K562 (cell line): Measurements from ENCODE around the gene LRRC7. TPM values are rescaled to one million over a fixed set of nuclear protein-coding genes. Genes with fewer than 3 reads are reported as not detected.

Experiments used
- CREB1 ChIP-seq, 2 experiments: sonication (generic) in 1 of 2; formaldehyde crosslinking in 1 of 2; IDR thresholded peaks; 2 replicates each; pipeline versions ENCODE4 v1.6.1 to v1.8.0; 2012 to 2022; ENCODE audit warnings: inconsistent platforms in 1 of 2, mild to moderate bottlenecking in 1 of 2, missing genetic modification reagents in 1 of 2, moderate library complexity in 1 of 2
- GABPA ChIP-seq: fragments of 200-800 bp; sonication (Bioruptor generic); conservative IDR thresholded peaks from 2 replicates; pipeline ENCODE4 v1.6.1; 2016; ENCODE audit warnings: low read depth, missing genetic modification characterization, missing compliant biosample characterization
- HOXB6 ChIP-seq: fragments of 250-450 bp; sonication (Bioruptor Pico); IDR thresholded peaks from 2 replicates; pipeline ENCODE4 v1.5.1; 2022; ENCODE audit warnings: mild to moderate bottlenecking, borderline replicate concordance
- NFIC ChIP-seq: fragments of 450-650 bp; IDR thresholded peaks from 2 replicates; pipeline ENCODE4 v1.6.1; 2017; ENCODE audit warnings: mild to moderate bottlenecking, inconsistent platforms
- STAT5A ChIP-seq: IDR thresholded peaks from 2 replicates; pipeline ENCODE4 v1.6.1; 2012; ENCODE audit warnings: low read length, inconsistent platforms, borderline replicate concordance
- TAF15 ChIP-seq: fragments of 200-400 bp; formaldehyde crosslinking; IDR thresholded peaks from 2 replicates; pipeline ENCODE4 v1.6.1; 2017; ENCODE audit warnings: mild to moderate bottlenecking, low read depth, low read length, moderate library complexity
- TARDBP ChIP-seq: fragments of 450-650 bp; IDR thresholded peaks from 2 replicates; pipeline ENCODE4 v1.6.1; 2016
- ZNF354B ChIP-seq: fragments of 250-450 bp; sonication (Bioruptor Pico); IDR thresholded peaks from 2 replicates; pipeline ENCODE4 v1.4.0; 2020
- ZNF764 ChIP-seq: fragments of 250-450 bp; sonication (Bioruptor Pico); IDR thresholded peaks from 2 replicates; pipeline ENCODE4 v1.4.0; 2020; ENCODE audit warnings: low read depth, mild to moderate bottlenecking, moderate library complexity
- ZNF77 ChIP-seq: fragments of 250-450 bp; sonication (Bioruptor Pico); IDR thresholded peaks from 2 replicates; pipeline ENCODE4 v1.5.0; 2020
- ZNF780A ChIP-seq: fragments of 250-450 bp; sonication (Bioruptor Pico); IDR thresholded peaks from 2 replicates; pipeline ENCODE4 v1.5.0; 2021; ENCODE audit warnings: mild to moderate bottlenecking
- polyA plus RNA-seq, 8 experiments: library from polyadenylated mRNA; depleted of rRNA in 4 of 8; stranded (reverse) in 5 of 8; unstranded in 3 of 8; fragments of >200 nt; fragmentation: Nextera tagmentation in 2 of 8; fragmentation: Illumina TruSeq in 1 of 8; extraction: Ambion mirVana in 2 of 8; extraction: Trizol in 1 of 8; gene quantifications; 2 replicates each; pipeline versions ENCODE4 v1.2.1 to v1.2.3, GENCODE V29; 2011 to 2014; ENCODE audit warnings: inconsistent platforms in 1 of 8, missing spikeins in 1 of 8
- total RNA-seq, 7 experiments: library from RNA; depleted of rRNA in 6 of 7; stranded (reverse); fragments of >200 nt in 6 of 7; fragmentation: Illumina TruSeq in 2 of 7; extraction: Trizol in 2 of 7; gene quantifications; 2 replicates each; pipeline versions ENCODE4 v1.2.1 to v1.2.3, GENCODE V29; 2011 to 2021; ENCODE audit warnings: low replicate concordance in 1 of 7
- TF ChIP-seq, protein P1 (sequence below), 2 experiments: fragments of 450-650 bp; IDR thresholded peaks; 2 replicates each; pipeline ENCODE4 v1.6.1; 2018; ENCODE audit warnings: mild to moderate bottlenecking in 2 of 2, low read depth in 1 of 2; ENCODE audit not compliant: partially characterized antibody in 2 of 2
- TF ChIP-seq, protein P2 (sequence below), 2 experiments: fragments of 450-650 bp in 1 of 2; sonication (generic) in 1 of 2; formaldehyde crosslinking in 1 of 2; IDR thresholded peaks in 1 of 2; conservative IDR thresholded peaks in 1 of 2; 2 replicates each; pipeline versions ENCODE4 v1.6.1 to v1.8.1; 2016 to 2023; ENCODE audit warnings: mild to moderate bottlenecking in 2 of 2, moderate library complexity in 2 of 2, inconsistent platforms in 1 of 2, missing genetic modification reagents in 1 of 2
- TF ChIP-seq, protein P3 (sequence below): fragments of 250-450 bp; sonication (Bioruptor Pico); IDR thresholded peaks from 2 replicates; pipeline ENCODE4 v1.6.1; 2021; ENCODE audit warnings: mild to moderate bottlenecking
- TF ChIP-seq, protein P4 (sequence below): fragments of 450-650 bp; conservative IDR thresholded peaks from 2 replicates; pipeline ENCODE4 v1.6.1; 2016; ENCODE audit warnings: missing genetic modification characterization, low read depth, mild to moderate bottlenecking, missing compliant biosample characterization, moderate library complexity
- TF ChIP-seq, protein P5 (sequence below): IDR thresholded peaks from 3 replicates; pipeline ENCODE4 v1.6.1; 2011; ENCODE audit warnings: borderline replicate concordance, mild to moderate bottlenecking, moderate library complexity; ENCODE audit not compliant: insufficient read length; ENCODE audit errors: extremely low read depth

The LRRC7 gene
- total and polyA plus RNA-seq, 9 of the 15 experiments (the other 6 are each of a cell fraction or from before 2014, with no cell fraction given), result 0.09 to 0.94 (median 0.49) TPM

DNA sequence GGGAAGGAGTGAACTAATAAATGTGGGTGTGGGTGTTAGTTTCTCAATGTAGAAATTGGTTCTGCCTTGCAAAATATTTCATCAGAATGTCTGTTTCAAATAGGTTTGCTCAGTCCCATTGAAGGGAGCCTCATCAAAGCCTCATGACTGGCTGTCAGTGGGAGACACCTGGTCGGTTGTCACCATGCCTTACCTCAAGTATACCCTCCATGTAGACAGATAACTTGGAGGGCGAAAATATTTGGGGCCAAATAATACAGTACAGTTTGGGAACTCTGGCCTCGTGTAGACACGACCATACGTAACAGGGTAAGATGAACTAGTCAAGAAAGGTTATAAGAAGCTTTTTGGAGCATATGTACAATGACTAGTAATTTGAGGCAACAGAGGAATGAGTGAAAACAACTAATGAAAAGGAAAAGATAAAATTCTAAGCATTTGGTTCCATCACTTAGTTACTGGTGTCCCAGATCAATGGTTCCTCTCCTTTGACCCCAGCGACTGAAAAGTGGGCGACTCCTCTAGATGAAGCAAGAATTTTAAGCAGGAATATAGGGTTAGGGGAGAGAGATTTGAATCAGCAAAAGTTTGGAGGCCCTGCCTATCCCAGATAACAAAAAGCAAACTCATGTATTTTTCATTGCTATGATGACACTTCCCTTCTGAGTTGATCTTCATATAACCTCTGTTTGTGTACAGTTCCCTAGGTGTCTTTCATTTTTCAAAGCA, 473.8 kb downstream of the LRRC7 start (continued):
- TF ChIP-seq, protein P1, sequence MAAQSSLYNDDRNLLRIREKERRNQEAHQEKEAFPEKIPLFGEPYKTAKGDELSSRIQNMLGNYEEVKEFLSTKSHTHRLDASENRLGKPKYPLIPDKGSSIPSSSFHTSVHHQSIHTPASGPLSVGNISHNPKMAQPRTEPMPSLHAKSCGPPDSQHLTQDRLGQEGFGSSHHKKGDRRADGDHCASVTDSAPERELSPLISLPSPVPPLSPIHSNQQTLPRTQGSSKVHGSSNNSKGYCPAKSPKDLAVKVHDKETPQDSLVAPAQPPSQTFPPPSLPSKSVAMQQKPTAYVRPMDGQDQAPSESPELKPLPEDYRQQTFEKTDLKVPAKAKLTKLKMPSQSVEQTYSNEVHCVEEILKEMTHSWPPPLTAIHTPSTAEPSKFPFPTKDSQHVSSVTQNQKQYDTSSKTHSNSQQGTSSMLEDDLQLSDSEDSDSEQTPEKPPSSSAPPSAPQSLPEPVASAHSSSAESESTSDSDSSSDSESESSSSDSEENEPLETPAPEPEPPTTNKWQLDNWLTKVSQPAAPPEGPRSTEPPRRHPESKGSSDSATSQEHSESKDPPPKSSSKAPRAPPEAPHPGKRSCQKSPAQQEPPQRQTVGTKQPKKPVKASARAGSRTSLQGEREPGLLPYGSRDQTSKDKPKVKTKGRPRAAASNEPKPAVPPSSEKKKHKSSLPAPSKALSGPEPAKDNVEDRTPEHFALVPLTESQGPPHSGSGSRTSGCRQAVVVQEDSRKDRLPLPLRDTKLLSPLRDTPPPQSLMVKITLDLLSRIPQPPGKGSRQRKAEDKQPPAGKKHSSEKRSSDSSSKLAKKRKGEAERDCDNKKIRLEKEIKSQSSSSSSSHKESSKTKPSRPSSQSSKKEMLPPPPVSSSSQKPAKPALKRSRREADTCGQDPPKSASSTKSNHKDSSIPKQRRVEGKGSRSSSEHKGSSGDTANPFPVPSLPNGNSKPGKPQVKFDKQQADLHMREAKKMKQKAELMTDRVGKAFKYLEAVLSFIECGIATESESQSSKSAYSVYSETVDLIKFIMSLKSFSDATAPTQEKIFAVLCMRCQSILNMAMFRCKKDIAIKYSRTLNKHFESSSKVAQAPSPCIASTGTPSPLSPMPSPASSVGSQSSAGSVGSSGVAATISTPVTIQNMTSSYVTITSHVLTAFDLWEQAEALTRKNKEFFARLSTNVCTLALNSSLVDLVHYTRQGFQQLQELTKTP (IDR thresholded peaks at IDR 0.05; ENCODE audit: low read depth in 1 of 2, partially characterized antibody in 2 of 2), result no peak
- no peak for TF ChIP-seq TAF15
- TF ChIP-seq NFIC, result no peak
- TF ChIP-seq, protein P2, sequence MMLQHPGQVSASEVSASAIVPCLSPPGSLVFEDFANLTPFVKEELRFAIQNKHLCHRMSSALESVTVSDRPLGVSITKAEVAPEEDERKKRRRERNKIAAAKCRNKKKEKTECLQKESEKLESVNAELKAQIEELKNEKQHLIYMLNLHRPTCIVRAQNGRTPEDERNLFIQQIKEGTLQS (IDR thresholded peaks at IDR 0.05), result peak; percentile 59; the same call in 1 of the 2 replicates
- TF ChIP-seq, protein P2 (CRISPR knock-in tag; conservative IDR thresholded peaks at IDR 0.05), result no peak
- TF ChIP-seq STAT5A, result peak; percentile 39; the same call in 1 of the 2 replicates
- TF ChIP-seq CREB1 (IDR thresholded peaks at IDR 0.05), result no peak
- TF ChIP-seq CREB1 (CRISPR knock-in tag; IDR thresholded peaks at IDR 0.05), result no peak
- no peak for TF ChIP-seq ZNF780A (CRISPR knock-in tag)
- no peak for TF ChIP-seq ZNF764 (CRISPR knock-in tag)
- TF ChIP-seq ZNF77 (CRISPR knock-in tag), result no peak
- TF ChIP-seq, protein P3, sequence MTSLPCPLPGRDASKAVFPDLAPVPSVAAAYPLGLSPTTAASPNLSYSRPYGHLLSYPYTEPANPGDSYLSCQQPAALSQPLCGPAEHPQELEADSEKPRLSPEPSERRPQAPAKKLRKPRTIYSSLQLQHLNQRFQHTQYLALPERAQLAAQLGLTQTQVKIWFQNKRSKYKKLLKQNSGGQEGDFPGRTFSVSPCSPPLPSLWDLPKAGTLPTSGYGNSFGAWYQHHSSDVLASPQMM (CRISPR knock-in tag), result no peak
- TF ChIP-seq HOXB6, result no peak
- TF ChIP-seq TARDBP, result no peak
- TF ChIP-seq, protein P4, sequence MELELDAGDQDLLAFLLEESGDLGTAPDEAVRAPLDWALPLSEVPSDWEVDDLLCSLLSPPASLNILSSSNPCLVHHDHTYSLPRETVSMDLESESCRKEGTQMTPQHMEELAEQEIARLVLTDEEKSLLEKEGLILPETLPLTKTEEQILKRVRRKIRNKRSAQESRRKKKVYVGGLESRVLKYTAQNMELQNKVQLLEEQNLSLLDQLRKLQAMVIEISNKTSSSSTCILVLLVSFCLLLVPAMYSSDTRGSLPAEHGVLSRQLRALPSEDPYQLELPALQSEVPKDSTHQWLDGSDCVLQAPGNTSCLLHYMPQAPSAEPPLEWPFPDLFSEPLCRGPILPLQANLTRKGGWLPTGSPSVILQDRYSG (tag), result peak; percentile 81
- no peak for TF ChIP-seq ZNF354B (CRISPR knock-in tag)
- peak; percentile 48 for TF ChIP-seq GABPA (tag)
- TF ChIP-seq, protein P5, sequence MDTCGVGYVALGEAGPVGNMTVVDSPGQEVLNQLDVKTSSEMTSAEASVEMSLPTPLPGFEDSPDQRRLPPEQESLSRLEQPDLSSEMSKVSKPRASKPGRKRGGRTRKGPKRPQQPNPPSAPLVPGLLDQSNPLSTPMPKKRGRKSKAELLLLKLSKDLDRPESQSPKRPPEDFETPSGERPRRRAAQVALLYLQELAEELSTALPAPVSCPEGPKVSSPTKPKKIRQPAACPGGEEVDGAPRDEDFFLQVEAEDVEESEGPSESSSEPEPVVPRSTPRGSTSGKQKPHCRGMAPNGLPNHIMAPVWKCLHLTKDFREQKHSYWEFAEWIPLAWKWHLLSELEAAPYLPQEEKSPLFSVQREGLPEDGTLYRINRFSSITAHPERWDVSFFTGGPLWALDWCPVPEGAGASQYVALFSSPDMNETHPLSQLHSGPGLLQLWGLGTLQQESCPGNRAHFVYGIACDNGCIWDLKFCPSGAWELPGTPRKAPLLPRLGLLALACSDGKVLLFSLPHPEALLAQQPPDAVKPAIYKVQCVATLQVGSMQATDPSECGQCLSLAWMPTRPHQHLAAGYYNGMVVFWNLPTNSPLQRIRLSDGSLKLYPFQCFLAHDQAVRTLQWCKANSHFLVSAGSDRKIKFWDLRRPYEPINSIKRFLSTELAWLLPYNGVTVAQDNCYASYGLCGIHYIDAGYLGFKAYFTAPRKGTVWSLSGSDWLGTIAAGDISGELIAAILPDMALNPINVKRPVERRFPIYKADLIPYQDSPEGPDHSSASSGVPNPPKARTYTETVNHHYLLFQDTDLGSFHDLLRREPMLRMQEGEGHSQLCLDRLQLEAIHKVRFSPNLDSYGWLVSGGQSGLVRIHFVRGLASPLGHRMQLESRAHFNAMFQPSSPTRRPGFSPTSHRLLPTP, result no peak
